ENCODE results near the gene SSRP1.
"Not testable (repeated sequence)": the region's sequence is repeated elsewhere in the genome, so short reads cannot be mapped to it uniquely, and the experiment has no call there.

Gene SSRP1

GRCh38 chr11:57348052-57348451 lies 12.4 kb upstream of the SSRP1 start:
- no peak overlapping the region for H3K9ac ChIP-seq (ENCODE audit: low read length)
- H3K4me3 ChIP-seq (ENCODE audit: low read depth, low read length): no peak overlapping the region
- H3K27ac ChIP-seq (ENCODE audit: low read depth, low read length): no peak overlapping the region

DNA sequence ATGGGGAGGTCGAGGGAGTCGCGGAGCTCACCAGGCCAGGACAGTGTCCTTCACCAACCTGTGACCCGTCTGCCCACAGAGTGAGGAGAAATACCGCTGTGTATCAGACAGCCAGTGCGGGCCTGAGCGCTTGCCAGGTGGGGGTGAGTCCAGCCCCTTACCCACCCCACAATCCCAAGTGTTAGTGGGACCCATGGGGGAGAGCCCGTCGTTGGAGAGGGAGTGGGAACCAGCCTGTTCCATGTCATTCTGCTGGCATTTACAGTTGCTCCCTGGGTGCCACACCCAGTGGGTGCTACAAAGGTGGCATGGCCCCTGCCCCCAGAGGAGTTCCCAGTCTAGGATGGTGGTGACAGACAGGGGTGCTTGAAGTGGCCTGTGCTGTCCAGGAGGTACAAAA lies 11.6 kb upstream of the SSRP1 start:
- no peaks in the 10 kb centered on the region for H3K36me3 ChIP-seq (ENCODE audit: control insufficient read depth, insufficient read depth, low read length)
- 0 out of 2 replicates have a peak, but pooled peaks cover 13% of the 10 kb centered on the region for H3K27me3 ChIP-seq (ENCODE audit: control insufficient read depth, insufficient read depth, low read length)
- peaks cover 27% of the 10 kb centered on the region for H3K4me1 ChIP-seq (ENCODE audit: control insufficient read depth, insufficient read depth, low read length)
- H3K27ac ChIP-seq (ENCODE audit: low read depth, low read length): no peak overlapping the region
- no peak overlapping the region for H3K4me3 ChIP-seq (ENCODE audit: low read depth, low read length)
- no peaks in the 10 kb centered on the region for H3K9me3 ChIP-seq (ENCODE audit: control insufficient read depth, insufficient read depth, low read depth, low read length)
- H3K9ac ChIP-seq (ENCODE audit: low read length): no peak overlapping the region

More at GRCh38 chr11:57348052-57348451, 12.4 kb upstream of the SSRP1 start:
- H3K27me3 ChIP-seq (ENCODE audit: control insufficient read depth, insufficient read depth, low read length): 0 out of 2 replicates have a peak, but pooled peaks cover 13% of the 10 kb centered on the region
- no peaks in the 10 kb centered on the region for H3K9me3 ChIP-seq (ENCODE audit: control insufficient read depth, insufficient read depth, low read depth, low read length)
- H3K4me1 ChIP-seq (ENCODE audit: control insufficient read depth, insufficient read depth, low read length): peaks cover 24% of the 10 kb centered on the region
- no peaks in the 10 kb centered on the region for H3K36me3 ChIP-seq (ENCODE audit: control insufficient read depth, insufficient read depth, low read length)

DNA sequence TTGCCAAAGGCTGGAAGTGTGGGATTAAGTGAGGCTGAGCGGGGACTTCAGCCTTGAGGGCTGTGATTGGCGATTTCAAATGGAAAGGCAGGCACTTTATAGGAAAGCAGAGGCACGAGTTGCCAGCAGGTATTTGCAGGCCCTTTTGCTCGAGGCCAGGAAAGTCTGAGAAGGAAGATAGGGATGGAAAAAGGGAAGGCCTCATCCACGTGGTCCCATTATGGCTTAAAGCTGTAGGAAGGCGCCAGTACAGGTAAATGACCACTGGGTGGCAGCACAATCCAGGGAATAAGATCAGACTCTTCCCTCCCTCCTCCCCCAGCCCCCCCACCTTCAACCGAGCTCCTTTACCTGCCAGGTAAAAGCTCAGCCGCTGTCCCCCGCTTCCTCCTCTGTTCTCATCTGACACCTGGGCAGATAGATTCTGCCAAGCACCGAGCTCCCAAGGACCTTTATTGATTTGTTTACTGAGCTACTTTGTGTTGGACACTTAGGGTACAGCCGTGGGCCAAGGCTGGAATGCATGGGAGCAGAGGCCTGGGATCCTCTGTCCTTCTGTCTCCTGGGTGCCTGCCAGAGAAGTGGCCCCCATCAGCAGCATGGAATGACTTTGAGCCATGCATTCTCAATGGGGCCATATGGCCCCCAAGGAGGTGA lies 10.0 kb upstream of the SSRP1 start:
- H3K36me3 ChIP-seq (ENCODE audit: control insufficient read depth, insufficient read depth, low read length): no peaks in the 10 kb centered on the region
- no peak overlapping the region for H3K9ac ChIP-seq (ENCODE audit: low read length)
- H3K9me3 ChIP-seq (ENCODE audit: control insufficient read depth, insufficient read depth, low read depth, low read length): no peaks in the 10 kb centered on the region
- peaks cover 27% of the 10 kb centered on the region for H3K4me1 ChIP-seq (ENCODE audit: control insufficient read depth, insufficient read depth, low read length)
- no peak overlapping the region for H3K27ac ChIP-seq (ENCODE audit: low read depth, low read length)
- H3K27me3 ChIP-seq (ENCODE audit: control insufficient read depth, insufficient read depth, low read length): 0 out of 2 replicates have a peak, but pooled peaks cover 13% of the 10 kb centered on the region
- H3K4me3 ChIP-seq (ENCODE audit: low read depth, low read length): no peak overlapping the region

DNA sequence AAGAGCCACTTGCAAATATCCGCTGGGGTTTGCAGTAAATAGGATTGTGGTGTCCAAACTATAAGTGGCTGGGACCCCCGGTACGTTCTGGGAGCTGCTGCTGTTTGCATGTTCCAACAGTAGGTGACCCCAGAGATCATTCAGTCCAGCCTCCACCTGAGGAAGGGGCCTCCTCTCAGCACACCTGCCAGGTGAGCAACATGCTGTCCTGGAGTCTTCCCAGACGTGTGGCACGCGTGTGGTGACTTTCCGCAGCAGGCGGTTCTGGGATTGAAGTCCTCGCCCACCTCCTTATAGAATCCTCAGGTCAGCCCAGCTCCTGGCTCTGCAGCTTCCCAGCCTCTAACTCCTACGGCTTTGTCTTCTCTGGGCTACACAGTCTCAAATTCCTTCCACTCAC lies 9.1 kb upstream of the SSRP1 start:
- H3K36me3 ChIP-seq (ENCODE audit: control insufficient read depth, insufficient read depth, low read length): no peaks in the 10 kb centered on the region
- H3K9me3 ChIP-seq (ENCODE audit: control insufficient read depth, insufficient read depth, low read depth, low read length): no peaks in the 10 kb centered on the region
- H3K9ac ChIP-seq (ENCODE audit: low read length): no peak overlapping the region
- no peak overlapping the region for H3K4me3 ChIP-seq (ENCODE audit: low read depth, low read length)
- H3K4me1 ChIP-seq (ENCODE audit: control insufficient read depth, insufficient read depth, low read length): peaks cover 33% of the 10 kb centered on the region
- H3K27me3 ChIP-seq (ENCODE audit: control insufficient read depth, insufficient read depth, low read length): peaks cover 13% of the 10 kb centered on the region; the same call in 1 of the 2 replicates
- H3K27ac ChIP-seq (ENCODE audit: low read depth, low read length): no peak overlapping the region

GRCh38 chr11:57343825-57344224 lies 8.1 kb upstream of the SSRP1 start:
- Histone ChIP-seq H3K27ac (ENCODE audit: low read depth, low read length) (no peak overlapping the region), H3K36me3 (ENCODE audit: control insufficient read depth, insufficient read depth, low read length) (no peaks in the 10 kb centered on the region), H3K9ac (ENCODE audit: low read length) (no peak overlapping the region), H3K9me3 (ENCODE audit: control insufficient read depth, insufficient read depth, low read depth, low read length) (no peaks in the 10 kb centered on the region), H3K4me3 (ENCODE audit: low read depth, low read length) (no peak overlapping the region), H3K4me1 (ENCODE audit: control insufficient read depth, insufficient read depth, low read length) (peaks cover 32% of the 10 kb centered on the region), H3K27me3 (ENCODE audit: control insufficient read depth, insufficient read depth, low read length) (peaks cover 16% of the 10 kb centered on the region; the same call in 1 of the 2 replicates)

GRCh38 chr11:57342702-57343101 lies 7.0 kb upstream of the SSRP1 start:
- no peak overlapping the region for H3K4me3 ChIP-seq (ENCODE audit: low read depth, low read length)

DNA sequence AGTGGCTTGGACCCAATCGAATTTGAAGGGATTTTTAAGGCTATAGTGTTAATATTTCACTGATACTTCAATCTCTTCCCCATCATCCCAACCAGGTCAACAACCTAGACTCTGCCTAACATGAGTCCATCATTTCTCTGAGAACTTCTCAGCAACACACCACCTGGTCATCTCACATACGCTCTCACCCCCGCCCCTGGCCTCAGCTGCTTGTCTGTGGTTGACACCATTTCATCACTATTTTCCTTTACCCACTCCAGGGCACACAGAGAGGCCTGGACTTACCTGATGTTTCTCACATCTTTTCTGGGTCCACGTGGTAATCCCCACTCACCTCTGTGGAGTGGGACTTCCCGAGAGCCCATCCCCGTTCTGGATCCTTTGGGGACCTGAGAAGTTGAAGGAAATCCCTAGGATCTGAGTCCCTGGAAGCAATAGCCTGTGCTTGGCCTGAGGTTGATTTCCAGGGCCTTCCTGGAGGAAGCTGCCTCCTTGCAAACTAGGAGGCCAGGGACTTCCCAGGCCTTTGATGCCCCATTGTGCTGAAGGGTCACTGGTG lies 5.6 kb upstream of the SSRP1 start:
- Histone ChIP-seq H3K9me3 (ENCODE audit: control insufficient read depth, insufficient read depth, low read depth, low read length) (no peaks in the 10 kb centered on the region), H3K27ac (ENCODE audit: low read depth, low read length) (no peak overlapping the region), H3K36me3 (ENCODE audit: control insufficient read depth, insufficient read depth, low read length) (no peaks in the 10 kb centered on the region), H3K9ac (ENCODE audit: low read length) (no peak overlapping the region), H3K4me1 (ENCODE audit: control insufficient read depth, insufficient read depth, low read length) (peaks cover 39% of the 10 kb centered on the region), H3K27me3 (ENCODE audit: control insufficient read depth, insufficient read depth, low read length) (peaks cover 4% of the 10 kb centered on the region; the same call in 1 of the 2 replicates), H3K4me3 (ENCODE audit: low read depth, low read length) (no peak overlapping the region)

More at GRCh38 chr11:57342702-57343101, 7.0 kb upstream of the SSRP1 start:
- no peak overlapping the region for H3K9ac ChIP-seq (ENCODE audit: low read length)
- H3K36me3 ChIP-seq (ENCODE audit: control insufficient read depth, insufficient read depth, low read length): no peaks in the 10 kb centered on the region
- peaks cover 9% of the 10 kb centered on the region; the same call in 1 of the 2 replicates for H3K27me3 ChIP-seq (ENCODE audit: control insufficient read depth, insufficient read depth, low read length)
- H3K27ac ChIP-seq (ENCODE audit: low read depth, low read length): no peak overlapping the region
- no peaks in the 10 kb centered on the region for H3K9me3 ChIP-seq (ENCODE audit: control insufficient read depth, insufficient read depth, low read depth, low read length)
- H3K4me1 ChIP-seq (ENCODE audit: control insufficient read depth, insufficient read depth, low read length): peaks cover 39% of the 10 kb centered on the region

- H3K4me1 ChIP-seq (ENCODE audit: control insufficient read depth, insufficient read depth, low read length): peaks cover 38% of the 10 kb centered on the region
- no peak overlapping the region for H3K27ac ChIP-seq (ENCODE audit: low read depth, low read length)
- H3K27me3 ChIP-seq (ENCODE audit: control insufficient read depth, insufficient read depth, low read length): peaks cover 4% of the 10 kb centered on the region; the same call in 1 of the 2 replicates
- no peak overlapping the region for H3K9ac ChIP-seq (ENCODE audit: low read length)
- no peak overlapping the region for H3K4me3 ChIP-seq (ENCODE audit: low read depth, low read length)
- H3K9me3 ChIP-seq (ENCODE audit: control insufficient read depth, insufficient read depth, low read depth, low read length): no peaks in the 10 kb centered on the region
- no peaks in the 10 kb centered on the region for H3K36me3 ChIP-seq (ENCODE audit: control insufficient read depth, insufficient read depth, low read length)
Measured at GRCh38 chr11:57340039-57340615, 4.4 kb upstream of the SSRP1 start.

DNA sequence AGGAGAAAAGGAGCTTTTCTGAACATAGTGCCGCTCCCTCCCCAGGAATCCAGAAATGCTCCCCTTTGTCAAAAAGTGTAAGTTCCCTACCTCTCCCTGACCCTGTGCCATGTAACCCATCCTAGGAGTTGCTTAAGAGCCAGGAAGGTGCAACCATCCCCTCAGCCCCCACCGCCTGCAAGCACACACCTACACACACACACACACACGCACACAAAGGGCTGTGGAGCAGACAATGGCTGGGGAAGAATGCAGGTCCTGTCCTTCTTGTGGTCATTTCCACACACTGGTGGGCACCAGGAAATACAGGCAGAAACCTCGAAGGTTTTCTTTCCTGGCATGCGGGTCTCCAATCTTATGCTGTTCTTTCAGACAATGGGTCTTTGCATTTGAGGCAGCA lies 3.6 kb upstream of the SSRP1 start:
- Histone ChIP-seq H3K36me3 (ENCODE audit: control insufficient read depth, insufficient read depth, low read length) (peaks cover 4% of the 10 kb centered on the region), H3K9ac (ENCODE audit: low read length) (no peak overlapping the region), H3K4me3 (ENCODE audit: low read depth, low read length) (no peak overlapping the region), H3K27ac (ENCODE audit: low read depth, low read length) (no peak overlapping the region), H3K27me3 (ENCODE audit: control insufficient read depth, insufficient read depth, low read length) (peaks cover 4% of the 10 kb centered on the region; the same call in 1 of the 2 replicates), H3K9me3 (ENCODE audit: control insufficient read depth, insufficient read depth, low read depth, low read length) (no peaks in the 10 kb centered on the region), H3K4me1 (ENCODE audit: control insufficient read depth, insufficient read depth, low read length) (peaks cover 45% of the 10 kb centered on the region)

GRCh38 chr11:57338142-57338541 lies 2.5 kb upstream of the SSRP1 start, which contains the start of gene P2RX3:
P2RX3 (plus strand) TSS chr11:57338352; CDS start chr11:57338551, 199 bp downstream.
- H3K27me3 ChIP-seq (ENCODE audit: control insufficient read depth, insufficient read depth, low read length): peaks cover 4% of the 10 kb centered on the region; the same call in 1 of the 2 replicates
- peaks cover 16% of the 10 kb centered on the region for H3K36me3 ChIP-seq (ENCODE audit: control insufficient read depth, insufficient read depth, low read length)
- H3K9me3 ChIP-seq (ENCODE audit: control insufficient read depth, insufficient read depth, low read depth, low read length): no peaks in the 10 kb centered on the region
- peaks cover 37% of the 10 kb centered on the region for H3K4me1 ChIP-seq (ENCODE audit: control insufficient read depth, insufficient read depth, low read length)
- H3K9ac ChIP-seq (ENCODE audit: low read length): no peak within 1 kb of the TSS
- H3K27ac ChIP-seq (ENCODE audit: low read depth, low read length): no peak within 1 kb of the TSS
- no peak within 1 kb of the TSS for H3K4me3 ChIP-seq (ENCODE audit: low read depth, low read length)

GRCh38 chr11:57336856-57337255 lies 1.2 kb upstream of the SSRP1 start:
- Histone ChIP-seq H3K4me1 (ENCODE audit: control insufficient read depth, insufficient read depth, low read length) (peaks cover 32% of the 10 kb centered on the region), H3K36me3 (ENCODE audit: control insufficient read depth, insufficient read depth, low read length) (peaks cover 29% of the 10 kb centered on the region)
- H3K27me3 ChIP-seq (ENCODE audit: control insufficient read depth, insufficient read depth, low read length); H3K9me3 ChIP-seq (ENCODE audit: control insufficient read depth, insufficient read depth, low read depth, low read length); H3K4me3 ChIP-seq (ENCODE audit: low read depth, low read length); H3K9ac ChIP-seq (ENCODE audit: low read length); H3K27ac ChIP-seq (ENCODE audit: low read depth, low read length): not testable (repeated sequence)

All from HUES6 (cell line).